Astrocyte (in vitro differentiated cells and primary cell): ENCODE results near the gene ZNF668. TPM values are rescaled to one million over a fixed set of nuclear protein-coding genes. Genes with fewer than 3 reads are reported as not detected.

Source experiments
- DNase-seq: peaks from one replicate; pipeline ENCODE4 v3.0.0-alpha.2; 2010; ENCODE audit warnings: low read depth
- FAIRE-seq: peaks from 2 replicates; lab custom pipeline; 2011; peaks lifted over from hg19 to GRCh38; lab: Jason Lieb, UNC
- H2AFZ ChIP-seq: 2 replicates; pipeline ENCODE4 v1.6.0; 2012; ENCODE audit warnings: low read depth, low read length, inconsistent platforms
- H3K27ac ChIP-seq: 2 replicates; pipeline ENCODE4 v1.5.1; 2011; ENCODE audit warnings: low read depth, low read length, inconsistent platforms
- H3K27me3 ChIP-seq: 2 replicates; pipeline ENCODE4 v1.6.0; 2011; ENCODE audit warnings: low read length, inconsistent platforms; ENCODE audit not compliant: insufficient read depth
- H3K36me3 ChIP-seq: 2 replicates; pipeline ENCODE4 v1.5.1; 2011; ENCODE audit warnings: low read length, inconsistent platforms; ENCODE audit not compliant: insufficient read depth
- H3K4me1 ChIP-seq: 2 replicates; pipeline ENCODE4 v1.5.1; 2011; ENCODE audit warnings: low read length, inconsistent platforms; ENCODE audit not compliant: insufficient read depth
- H3K4me2 ChIP-seq: 2 replicates; pipeline ENCODE4 v1.6.0; 2012; ENCODE audit warnings: low read length, inconsistent platforms
- H3K4me3 ChIP-seq: 2 replicates; pipeline ENCODE4 v1.5.1; 2011; ENCODE audit warnings: low read depth, mild to moderate bottlenecking, low read length, inconsistent platforms; ENCODE audit not compliant: insufficient read depth
- H3K79me2 ChIP-seq: 2 replicates; pipeline ENCODE4 v1.6.0; 2012; ENCODE audit warnings: mild to moderate bottlenecking, low read length, inconsistent platforms; ENCODE audit not compliant: insufficient read depth
- H3K9ac ChIP-seq: 2 replicates; pipeline ENCODE4 v1.6.0; 2012; ENCODE audit warnings: mild to moderate bottlenecking, low read length, inconsistent platforms
- H3K9me3 ChIP-seq: 2 replicates; pipeline ENCODE4 v1.5.1; 2012; ENCODE audit warnings: low read depth, mild to moderate bottlenecking, low read length, inconsistent platforms; ENCODE audit not compliant: insufficient read depth
- H4K20me1 ChIP-seq: 2 replicates; pipeline ENCODE4 v1.6.0; 2012; ENCODE audit warnings: low read length, inconsistent platforms; ENCODE audit not compliant: insufficient read depth
- H3K27ac Mint-ChIP-seq: one replicate; pipeline ENCODE4 v1.8.0; 2021; ENCODE audit warnings: mild to moderate bottlenecking, mixed read lengths; ENCODE audit not compliant: unreplicated experiment
- H3K27me3 Mint-ChIP-seq: one replicate; pipeline ENCODE4 v1.8.0; 2021; ENCODE audit warnings: low read depth, mixed read lengths; ENCODE audit not compliant: unreplicated experiment
- H3K36me3 Mint-ChIP-seq: one replicate; pipeline ENCODE4 v1.8.0; 2021; ENCODE audit warnings: low read depth, mixed read lengths; ENCODE audit not compliant: unreplicated experiment
- H3K4me1 Mint-ChIP-seq: one replicate; pipeline ENCODE4 v1.8.0; 2021; ENCODE audit warnings: low read depth, mixed read lengths; ENCODE audit not compliant: unreplicated experiment
- H3K4me3 Mint-ChIP-seq: one replicate; pipeline ENCODE4 v1.8.0; 2021; ENCODE audit warnings: mild to moderate bottlenecking, moderate library complexity, mixed read lengths; ENCODE audit not compliant: unreplicated experiment
- H3K9me3 Mint-ChIP-seq: one replicate; pipeline ENCODE4 v1.8.0; 2021; ENCODE audit warnings: mild to moderate bottlenecking, mixed read lengths; ENCODE audit not compliant: unreplicated experiment
- EZH2 ChIP-seq: IDR thresholded peaks from 2 replicates; pipeline ENCODE4 v1.6.1; 2012; ENCODE audit warnings: mild to moderate bottlenecking, low read length, inconsistent platforms; ENCODE audit not compliant: insufficient read depth
- total RNA-seq: library from RNA; stranded (reverse); gene quantifications from 2 replicates; pipeline ENCODE4 v1.2.1, GENCODE V29; 2021
- TF ChIP-seq, protein P1 (sequence below): IDR thresholded peaks from 2 replicates; pipeline ENCODE4 v1.5.1; 2011; ENCODE audit warnings: low read depth, mild to moderate bottlenecking, inconsistent platforms, low read length, moderate library complexity; ENCODE audit not compliant: insufficient read depth

The ZNF668 gene
- total RNA-seq, 1 donor from 2014 or later: 21.6 TPM

DNA sequence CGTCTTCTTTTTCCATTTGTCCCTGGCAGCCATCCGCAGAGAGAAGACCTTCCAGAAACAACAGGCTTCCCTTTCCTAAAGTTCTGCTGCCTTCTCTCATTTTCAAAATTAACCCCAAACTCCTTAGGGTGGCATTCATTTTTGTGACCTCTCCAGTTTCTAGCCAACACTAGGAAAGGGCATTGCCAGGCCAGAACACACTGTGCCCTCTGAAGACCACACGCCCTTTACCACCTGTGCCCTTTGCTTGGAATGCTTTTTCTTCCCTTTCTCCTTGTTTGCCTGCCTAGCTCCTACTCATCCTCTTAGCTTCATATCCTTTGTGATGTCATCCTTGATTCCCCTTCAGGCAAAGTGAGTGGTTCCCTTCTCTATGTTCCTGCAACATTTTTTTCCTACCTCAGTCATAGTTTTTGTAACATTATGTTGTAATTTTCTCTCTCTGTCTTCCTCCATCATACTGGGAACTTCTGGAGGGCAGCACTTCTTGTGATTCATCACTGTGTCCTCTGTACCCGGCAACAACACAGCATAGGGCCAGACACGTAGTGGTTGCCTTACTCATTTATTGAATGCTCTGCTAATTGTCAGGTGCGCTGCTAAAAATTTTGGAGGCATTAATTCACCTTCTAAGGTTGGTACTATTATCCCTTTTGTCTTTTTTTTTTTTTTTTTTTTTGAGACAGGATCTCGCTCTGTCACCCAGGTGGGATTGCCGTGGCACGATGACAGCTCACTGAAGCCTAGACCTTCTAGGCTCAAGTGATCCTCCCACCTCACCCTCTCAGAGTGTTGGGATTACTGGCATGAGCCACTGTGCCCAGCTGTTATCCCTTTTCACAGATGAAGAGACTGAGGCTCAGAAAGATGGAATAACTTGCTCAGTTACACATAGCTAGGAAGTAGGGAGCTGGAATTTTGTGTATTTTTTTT is 44.4 kb upstream of the ZNF668 start:
- no peak for FAIRE-seq
- no peaks in the 10 kb centered on the region for H3K4me1 Mint-ChIP-seq
- peak overlapping the region; percentile 84 for H3K27ac Mint-ChIP-seq

DNA sequence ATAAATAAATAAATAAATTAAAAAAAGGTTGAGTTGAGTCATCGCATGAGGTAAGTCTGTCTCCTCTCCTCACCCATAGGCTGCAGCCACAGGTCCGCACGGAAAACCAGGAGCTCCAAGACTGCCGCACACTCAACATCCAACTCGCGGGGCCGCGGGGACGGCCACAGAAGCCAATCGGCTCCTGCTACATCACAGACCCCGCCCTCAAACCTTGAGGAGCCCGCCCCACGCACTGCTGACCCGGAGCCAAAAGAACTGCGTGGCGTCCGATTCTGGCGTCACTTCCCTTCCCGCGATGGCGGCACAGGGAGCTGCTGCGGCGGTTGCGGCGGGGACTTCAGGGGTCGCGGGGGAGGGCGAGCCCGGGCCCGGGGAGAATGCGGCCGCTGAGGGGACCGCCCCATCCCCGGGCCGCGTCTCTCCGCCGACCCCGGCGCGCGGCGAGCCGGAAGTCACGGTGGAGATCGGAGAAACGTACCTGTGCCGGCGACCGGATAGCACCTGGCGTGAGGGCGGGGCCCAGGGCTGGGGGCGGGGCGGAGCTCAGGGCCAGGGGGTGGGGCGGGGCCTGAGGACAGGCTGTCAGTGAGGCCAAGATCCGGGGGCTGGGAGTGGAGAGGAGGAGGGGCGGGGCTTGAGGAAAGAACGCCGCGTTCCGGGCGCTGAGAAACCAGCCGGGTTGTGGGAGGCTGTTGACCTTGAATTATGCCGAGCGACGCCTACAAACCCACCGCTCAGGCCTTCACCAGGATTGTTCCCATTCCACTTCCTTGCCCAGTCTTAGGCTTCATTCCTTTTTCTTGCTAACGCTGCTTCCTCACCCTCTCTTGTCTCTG is 43.6 kb upstream of the ZNF668 start, which contains the start of gene KAT8:
Gene KAT8, plus strand, starts transcription at position 281 of the 839 bp plus-strand sequence. Its CDS starts 18 bp downstream, at position 299.
- DNase-seq: peak; percentile 96
- Histone ChIP-seq H3K4me3 (peak within 1 kb of the TSS; percentile 80), H3K4me1 (peaks cover 9% of the 10 kb centered on the region), H3K27me3 (no peaks in the 10 kb centered on the region), H4K20me1 (peaks cover 7% of the 10 kb centered on the region), H3K9ac (peak within 1 kb of the TSS; percentile 93), H3K79me2 (peaks cover 23% of the 10 kb centered on the region), H2AFZ (peak within 1 kb of the TSS; percentile 66), H3K36me3 (peaks cover 22% of the 10 kb centered on the region), H3K4me2 (peak within 1 kb of the TSS; percentile 99), H3K27ac (peak within 1 kb of the TSS; percentile 92), H3K9me3 (no peaks in the 10 kb centered on the region)
- TF ChIP-seq, protein P1, sequence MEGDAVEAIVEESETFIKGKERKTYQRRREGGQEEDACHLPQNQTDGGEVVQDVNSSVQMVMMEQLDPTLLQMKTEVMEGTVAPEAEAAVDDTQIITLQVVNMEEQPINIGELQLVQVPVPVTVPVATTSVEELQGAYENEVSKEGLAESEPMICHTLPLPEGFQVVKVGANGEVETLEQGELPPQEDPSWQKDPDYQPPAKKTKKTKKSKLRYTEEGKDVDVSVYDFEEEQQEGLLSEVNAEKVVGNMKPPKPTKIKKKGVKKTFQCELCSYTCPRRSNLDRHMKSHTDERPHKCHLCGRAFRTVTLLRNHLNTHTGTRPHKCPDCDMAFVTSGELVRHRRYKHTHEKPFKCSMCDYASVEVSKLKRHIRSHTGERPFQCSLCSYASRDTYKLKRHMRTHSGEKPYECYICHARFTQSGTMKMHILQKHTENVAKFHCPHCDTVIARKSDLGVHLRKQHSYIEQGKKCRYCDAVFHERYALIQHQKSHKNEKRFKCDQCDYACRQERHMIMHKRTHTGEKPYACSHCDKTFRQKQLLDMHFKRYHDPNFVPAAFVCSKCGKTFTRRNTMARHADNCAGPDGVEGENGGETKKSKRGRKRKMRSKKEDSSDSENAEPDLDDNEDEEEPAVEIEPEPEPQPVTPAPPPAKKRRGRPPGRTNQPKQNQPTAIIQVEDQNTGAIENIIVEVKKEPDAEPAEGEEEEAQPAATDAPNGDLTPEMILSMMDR: no peak
- TF ChIP-seq EZH2: no peak
- Mint-ChIP-seq H3K4me1 (no peaks in the 10 kb centered on the region), H3K36me3 (peaks cover 3% of the 10 kb centered on the region), H3K4me3 (peak within 1 kb of the TSS; percentile 84), H3K27me3 (no peaks in the 10 kb centered on the region), H3K9me3 (no peaks in the 10 kb centered on the region), H3K27ac (peak within 1 kb of the TSS; percentile 85)
- FAIRE-seq: no peak

More for the DNA sequence above, 44.4 kb upstream of the ZNF668 start:
- Histone ChIP-seq H3K9ac (peak overlapping the region; percentile 93), H3K36me3 (peaks cover 20% of the 10 kb centered on the region), H3K27ac (peak overlapping the region; percentile 92), H4K20me1 (peaks cover 7% of the 10 kb centered on the region), H3K4me2 (peak overlapping the region; percentile 99), H3K79me2 (peaks cover 23% of the 10 kb centered on the region), H2AFZ (peak overlapping the region; percentile 66), H3K27me3 (no peaks in the 10 kb centered on the region), H3K4me1 (peaks cover 9% of the 10 kb centered on the region), H3K4me3 (peak overlapping the region; percentile 80), H3K9me3 (no peaks in the 10 kb centered on the region)
- no peaks in the 10 kb centered on the region for H3K36me3 Mint-ChIP-seq
- no peaks in the 10 kb centered on the region for H3K27me3 Mint-ChIP-seq
- TF ChIP-seq, protein P1: no peak
- TF ChIP-seq EZH2: no peak
- no peaks in the 10 kb centered on the region for H3K9me3 Mint-ChIP-seq
- DNase-seq: peak; percentile 64
- peak overlapping the region; percentile 83 for H3K4me3 Mint-ChIP-seq
